NCI-H526 (cell line): ENCODE measurements around the gene CCNY.
"Not testable (repeated sequence)": the region's sequence is repeated elsewhere in the genome, so short reads cannot be mapped to it uniquely, and the experiment has no call there.

ENCODE experiments used
- DNase-seq, 2 experiments: peaks; one replicate each; lab custom pipeline; 2025; lab: John Stamatoyannopoulos, UW

Gene CCNY

GRCh38 chr10:35406003-35406630 lies 69.8 kb downstream of the CCNY start:
- not testable (repeated sequence) for DNase-seq

DNA sequence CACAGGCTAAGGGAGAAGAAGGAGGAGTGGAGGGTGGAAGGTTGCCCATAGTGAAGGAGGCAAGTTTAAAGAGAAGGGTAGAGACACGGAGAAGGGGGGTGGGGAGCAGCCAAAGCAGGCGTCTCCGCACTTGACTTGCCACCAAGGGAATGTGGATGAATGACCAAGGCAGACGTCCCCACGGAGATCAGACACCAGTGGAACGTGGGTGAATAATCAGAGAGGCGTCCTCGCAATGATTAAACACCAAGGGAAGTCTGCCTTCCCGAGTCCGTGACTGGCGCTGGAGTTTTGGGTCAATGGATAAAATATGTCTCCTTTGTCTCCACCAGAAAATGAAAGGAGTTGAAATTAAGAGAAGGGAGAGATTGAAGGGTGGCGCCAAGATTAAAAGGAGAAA lies 71.4 kb downstream of the CCNY start:
- DNase-seq = not testable (repeated sequence)

DNA sequence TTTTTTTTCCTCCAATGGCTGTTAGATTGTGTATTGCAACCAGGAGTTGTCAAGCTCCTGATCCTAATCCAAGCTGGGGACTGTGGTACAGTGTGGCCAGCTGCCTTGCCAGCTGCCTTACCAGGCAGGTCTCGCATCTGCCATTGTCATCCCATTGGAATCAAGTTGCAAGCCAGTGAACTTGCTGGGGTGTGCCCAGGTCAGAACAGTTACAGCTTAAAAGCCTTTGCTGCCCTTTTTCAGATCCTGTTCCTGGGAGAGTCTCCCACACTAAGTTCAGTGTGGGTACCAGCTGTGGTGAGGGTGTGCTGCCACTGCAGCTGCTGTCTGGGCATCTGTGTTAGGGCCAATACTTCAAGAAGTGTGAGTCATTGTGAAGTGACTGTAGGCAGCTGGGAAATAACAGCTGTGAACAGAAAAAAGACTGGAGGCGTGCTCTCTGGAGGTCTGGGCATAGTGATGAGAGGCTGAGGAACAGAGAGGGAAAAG lies 72.8 kb downstream of the CCNY start:
- DNase-seq = no peak

- no peak for DNase-seq
Observed at GRCh38 chr10:35409808-35410207, 73.5 kb downstream of the CCNY start.

DNA sequence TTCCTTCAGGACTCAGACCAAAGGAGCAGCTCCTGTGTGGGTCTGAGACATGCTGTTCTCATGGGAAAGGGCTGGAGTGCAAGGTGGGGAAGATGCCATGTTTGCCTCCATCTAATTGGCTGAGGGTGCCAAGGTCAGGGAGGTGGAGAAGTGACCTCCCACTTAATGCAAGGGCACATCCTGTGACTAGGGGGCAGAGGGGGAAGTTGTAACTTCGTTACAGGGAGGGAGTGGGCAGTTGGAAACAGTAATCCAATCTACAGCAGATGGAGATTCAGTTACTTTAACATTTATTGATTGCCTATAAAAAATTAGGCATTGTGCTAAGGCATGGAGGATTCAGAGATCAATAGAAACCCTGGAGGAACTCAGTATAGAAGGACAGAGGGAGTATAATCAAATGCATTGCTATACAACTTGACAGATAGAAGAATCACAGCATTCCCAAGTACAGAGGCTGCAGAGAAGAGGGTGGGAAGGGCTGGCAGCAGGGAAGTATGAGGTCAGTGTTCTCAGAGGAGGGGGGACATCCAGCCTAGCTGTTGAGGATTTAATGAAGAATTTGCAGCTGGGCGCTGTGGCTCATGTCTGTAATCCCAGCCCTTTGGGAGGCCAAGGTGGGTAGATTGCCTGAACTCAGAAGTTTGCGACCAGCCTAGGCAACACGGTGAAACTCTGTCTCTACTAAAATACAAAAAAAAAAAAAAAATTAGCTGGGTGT lies 75.9 kb downstream of the CCNY start:
- DNase-seq = no peak

DNA sequence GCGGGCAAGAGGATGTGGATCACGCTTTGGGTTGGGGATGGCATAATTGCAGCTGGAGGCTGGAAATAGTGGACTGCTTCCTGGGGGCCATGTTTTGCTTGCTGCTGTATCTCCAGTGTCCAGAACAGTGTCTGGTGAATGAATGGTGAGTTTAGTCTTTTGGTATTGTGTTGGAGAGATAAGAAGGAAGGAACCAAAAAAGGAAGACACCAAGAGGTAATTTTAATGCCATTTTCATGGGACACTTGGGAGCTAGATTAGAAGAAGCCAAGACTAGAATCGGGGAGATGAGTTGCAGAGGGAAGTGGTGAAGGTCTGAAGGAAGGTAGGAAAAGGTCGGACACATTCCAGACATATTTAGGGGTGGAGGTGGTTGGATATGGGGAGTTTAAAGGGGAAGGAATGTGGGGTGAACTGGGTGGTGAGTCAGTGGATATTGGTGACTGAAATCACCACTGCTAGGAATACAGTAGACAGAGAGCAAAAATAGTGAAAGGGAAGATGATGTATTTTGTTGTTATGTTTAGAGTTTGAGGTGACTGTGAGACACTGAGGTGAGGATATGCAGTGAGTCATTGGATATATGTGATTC lies 76.7 kb downstream of the CCNY start:
- no peak for DNase-seq

GRCh38 chr10:35413985-35414861 lies 77.9 kb downstream of the CCNY start:
- DNase-seq = no peak

- no peak for DNase-seq
Observed at GRCh38 chr10:35415505-35415904, 79.2 kb downstream of the CCNY start.

DNA sequence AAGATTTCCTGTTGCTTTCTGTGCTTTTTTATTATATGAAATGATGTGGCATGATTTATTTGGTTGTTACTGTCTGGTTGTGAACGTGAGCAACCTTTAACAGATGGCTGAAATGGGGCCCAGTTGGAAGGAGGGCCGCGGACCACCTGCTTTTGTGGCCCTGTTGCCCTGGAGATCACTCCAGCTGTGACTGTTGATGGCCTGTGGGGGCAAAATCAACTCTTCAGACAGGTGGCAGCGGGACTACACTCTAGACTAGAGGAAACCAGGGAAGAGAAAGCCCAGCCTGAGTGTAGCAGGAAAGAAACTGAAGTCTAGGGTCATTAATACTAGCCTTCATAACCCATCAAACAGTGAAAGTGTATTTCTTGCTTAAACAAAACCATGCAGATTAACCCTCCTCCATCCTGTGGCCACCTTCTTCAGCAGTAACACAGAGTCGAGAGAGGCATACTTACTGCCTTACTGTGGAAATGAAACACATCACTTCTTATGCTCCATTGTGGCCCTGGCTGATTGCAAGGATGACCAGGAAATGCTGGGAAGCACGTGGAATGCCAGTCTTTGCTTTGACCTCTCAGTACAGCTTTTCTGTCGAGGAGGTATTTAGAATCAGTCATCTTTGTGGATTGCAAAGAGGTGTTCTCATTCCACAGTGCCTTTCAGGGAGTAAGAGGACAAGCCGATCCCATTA lies 80.5 kb downstream of the CCNY start:
- DNase-seq = no peak

- DNase-seq = no peak
Observed at GRCh38 chr10:35417313-35417625, 81.0 kb downstream of the CCNY start.

GRCh38 chr10:35417795-35418194 lies 81.5 kb downstream of the CCNY start:
- DNase-seq = no peak

- not testable (repeated sequence) for DNase-seq
Observed at GRCh38 chr10:35418580-35418979, 82.3 kb downstream of the CCNY start.

- DNase-seq = no peak
Observed at GRCh38 chr10:35420044-35420443, 83.7 kb downstream of the CCNY start.

- no peak for DNase-seq
Observed at GRCh38 chr10:35420827-35421552, 84.7 kb downstream of the CCNY start.

DNA sequence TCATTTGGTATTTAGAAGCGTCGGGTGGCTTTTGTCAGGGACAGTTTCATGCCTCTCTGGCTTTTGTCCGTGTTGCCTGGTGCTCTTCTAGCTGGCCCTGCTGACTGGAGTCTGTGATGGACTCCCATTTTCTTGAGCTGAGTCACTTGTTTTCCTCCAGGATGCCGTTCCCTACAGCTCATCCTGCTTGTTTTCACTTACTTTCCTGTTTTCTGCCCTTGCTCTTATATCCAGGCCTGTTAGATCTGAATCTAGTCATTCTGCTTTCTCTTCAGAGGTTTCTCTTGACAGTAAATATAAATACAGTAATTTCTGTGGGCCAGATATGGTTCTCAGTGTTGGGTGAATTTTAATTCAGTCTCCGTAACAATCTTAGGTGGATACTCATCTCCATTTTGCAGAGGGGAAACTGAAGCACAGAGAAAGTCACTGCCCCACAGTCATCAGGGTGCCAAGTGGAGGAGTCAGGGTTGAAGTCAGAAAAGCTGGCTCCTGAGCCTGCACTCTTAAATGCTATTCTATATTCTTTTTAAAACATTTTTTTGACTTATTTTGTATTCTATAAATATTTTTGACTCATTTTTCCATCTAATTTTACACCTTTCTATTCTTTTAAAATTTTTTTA lies 85.4 kb downstream of the CCNY start:
- DNase-seq = no peak

DNA sequence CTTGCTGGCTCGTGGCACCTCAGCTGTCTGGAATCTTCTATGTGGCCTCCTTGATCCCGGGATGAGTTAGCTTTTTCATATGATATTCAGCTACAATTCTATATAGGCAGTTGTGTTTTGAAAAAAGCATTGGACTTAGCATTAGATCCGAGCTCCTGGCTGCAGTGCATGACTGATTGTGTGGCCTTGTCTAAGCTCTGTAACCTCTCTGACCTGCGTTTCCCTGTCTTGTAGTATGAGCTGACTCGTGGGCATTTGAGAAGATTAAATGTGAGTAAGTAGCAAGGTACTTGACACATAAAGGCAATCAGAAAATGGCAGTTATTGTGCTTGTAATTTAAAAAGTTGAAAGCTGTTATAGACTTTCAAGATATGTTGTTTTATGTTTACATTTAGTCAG lies 85.9 kb downstream of the CCNY start:
- no peak for DNase-seq

GRCh38 chr10:35423505-35424306 lies 87.4 kb downstream of the CCNY start:
- no peak for DNase-seq

DNA sequence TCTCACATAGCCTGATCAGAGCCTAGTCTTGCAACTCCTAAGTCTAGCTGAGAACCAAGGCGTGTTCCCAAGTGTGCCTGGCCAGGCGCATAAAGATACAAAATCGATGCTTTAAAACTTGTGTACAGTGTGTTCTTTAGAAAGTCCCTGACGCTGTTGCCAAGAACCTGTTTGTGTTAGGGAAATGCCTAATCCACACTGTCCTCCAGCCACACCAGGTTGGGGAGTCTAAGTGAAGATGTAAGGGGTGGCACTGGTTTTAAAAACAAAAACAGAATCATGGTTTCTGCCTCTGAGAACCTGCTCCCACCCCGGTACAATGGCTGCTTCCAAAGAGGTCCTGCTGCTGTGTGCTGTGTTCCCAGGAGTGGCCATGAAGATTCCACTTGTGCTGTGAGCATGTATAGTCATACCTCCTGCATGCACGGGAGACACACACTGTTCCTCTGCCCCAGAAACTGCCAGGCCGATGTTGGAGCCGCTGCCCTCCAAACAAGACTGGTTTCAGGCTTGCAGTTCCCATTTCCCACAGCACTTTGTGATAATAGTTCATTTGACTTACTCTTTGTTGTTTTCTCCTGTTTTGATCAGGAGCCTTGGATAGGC lies 88.5 kb downstream of the CCNY start:
- no peak for DNase-seq

DNA sequence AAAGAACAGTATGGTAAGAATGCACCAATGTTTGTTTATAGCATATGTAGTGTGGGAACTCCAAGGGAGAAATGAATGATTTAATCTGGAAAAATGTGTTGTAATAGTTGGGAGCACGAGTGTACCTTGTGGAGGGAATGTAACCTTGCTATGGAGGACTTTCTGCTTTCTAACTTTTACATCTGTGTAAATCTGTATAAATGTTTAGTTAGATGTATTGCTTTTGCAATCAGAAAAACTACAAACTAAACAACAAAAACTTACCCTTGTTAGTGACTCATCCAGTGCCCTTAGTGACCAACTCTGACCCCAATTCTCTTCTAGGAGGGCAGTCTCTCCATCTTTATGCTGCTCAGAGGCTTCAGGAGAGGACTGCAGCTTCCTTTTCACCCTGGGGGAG lies 89.3 kb downstream of the CCNY start:
- no peak for DNase-seq
